Stimulated activated CD8-positive, alpha-beta memory T cell treated with anti-CD3 and anti-CD28 coated beads, Interleukin-2, amount 100 ng/mL, for 1 hour (primary cell): ENCODE measurements around the gene C5.

Experiments used
- DNase-seq, 2 donors: peaks; one replicate each; pipeline ENCODE4 v3.0.0-alpha.2; 2020; ENCODE audit warnings: low read depth in 2 of 2

C5 gene

GRCh38 chr9:120925535-120926396 lies 124.3 kb downstream of the C5 start:
- peak in 1 of 2 donors; percentile 70 for DNase-seq

- DNase-seq = no peak
Measured at GRCh38 chr9:120924698-120925534, 125.2 kb downstream of the C5 start.

- no peak for DNase-seq
Measured at GRCh38 chr9:120923620-120924328, 126.3 kb downstream of the C5 start.

DNA sequence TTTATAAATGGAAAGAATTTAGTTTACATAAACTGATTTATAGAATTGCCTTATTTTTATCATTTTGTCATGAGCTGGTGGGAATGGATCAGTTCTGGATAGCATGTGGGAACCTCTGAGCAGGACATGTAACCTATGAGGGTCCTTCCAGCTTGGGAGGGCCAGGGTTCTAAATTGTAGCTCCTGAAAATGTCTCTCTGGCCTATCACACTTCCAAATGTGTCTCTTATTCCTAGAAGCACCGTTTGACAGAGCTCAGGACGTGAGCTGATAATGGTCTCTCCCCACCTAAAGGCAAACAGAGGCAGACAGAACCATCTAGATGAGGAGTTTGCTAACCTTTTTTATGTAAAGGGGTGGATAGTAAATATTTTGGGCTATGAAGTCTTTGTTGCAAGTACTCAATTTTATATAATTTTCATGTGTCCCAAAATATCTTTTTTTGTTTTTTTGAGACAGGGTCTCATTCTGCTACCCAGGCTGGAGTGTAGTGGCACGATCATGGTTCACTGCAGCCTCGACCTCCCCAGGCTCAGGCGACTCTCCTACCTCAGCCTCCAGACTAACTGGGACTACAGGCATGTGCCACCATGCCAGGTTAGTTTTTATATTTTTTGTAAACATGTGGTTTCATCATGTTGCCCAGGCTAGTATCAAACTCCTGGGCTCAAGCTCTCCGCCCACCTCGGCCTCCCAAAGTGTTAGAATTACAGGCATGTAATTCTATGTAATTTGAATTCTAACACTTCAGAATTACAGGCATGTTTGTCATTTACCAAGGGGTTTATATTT lies 127.5 kb downstream of the C5 start:
- no peak for DNase-seq

- DNase-seq = no peak
Measured at GRCh38 chr9:120921661-120922181, 128.4 kb downstream of the C5 start.

- no peak for DNase-seq
Measured at GRCh38 chr9:120920806-120921178, 129.3 kb downstream of the C5 start.

- no peak for DNase-seq
Measured at GRCh38 chr9:120919843-120920805, 130.0 kb downstream of the C5 start.

GRCh38 chr9:120918931-120919842 lies 130.9 kb downstream of the C5 start:
- DNase-seq = no peak

GRCh38 chr9:120917929-120918762 lies 131.9 kb downstream of the C5 start:
- no peak for DNase-seq

- no peak for DNase-seq
Measured at GRCh38 chr9:120916991-120917880, 132.8 kb downstream of the C5 start.

DNA sequence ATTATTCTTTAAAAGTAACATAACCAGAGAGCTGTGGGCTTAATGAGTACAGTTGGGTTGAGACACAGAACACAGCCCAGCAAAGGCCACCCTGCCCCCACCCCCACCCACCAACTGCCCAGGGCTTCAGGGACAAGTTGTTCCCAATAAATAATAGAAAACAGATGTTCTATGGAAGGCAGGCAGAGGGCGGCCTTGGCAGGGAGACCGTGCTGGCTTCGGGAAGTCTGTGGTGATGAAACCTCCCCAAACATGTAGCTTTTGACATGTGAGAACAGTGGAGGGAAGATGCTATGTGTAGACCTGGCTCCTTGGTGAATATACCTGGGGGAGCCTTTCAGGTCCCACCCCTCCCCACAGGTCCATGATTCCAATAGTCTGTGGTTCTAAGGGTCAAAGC lies 133.5 kb downstream of the C5 start:
- no peak for DNase-seq

- no peak for DNase-seq
Measured at GRCh38 chr9:120915854-120916470, 134.1 kb downstream of the C5 start.

GRCh38 chr9:120914953-120915352 lies 135.1 kb downstream of the C5 start:
- DNase-seq = no peak

DNA sequence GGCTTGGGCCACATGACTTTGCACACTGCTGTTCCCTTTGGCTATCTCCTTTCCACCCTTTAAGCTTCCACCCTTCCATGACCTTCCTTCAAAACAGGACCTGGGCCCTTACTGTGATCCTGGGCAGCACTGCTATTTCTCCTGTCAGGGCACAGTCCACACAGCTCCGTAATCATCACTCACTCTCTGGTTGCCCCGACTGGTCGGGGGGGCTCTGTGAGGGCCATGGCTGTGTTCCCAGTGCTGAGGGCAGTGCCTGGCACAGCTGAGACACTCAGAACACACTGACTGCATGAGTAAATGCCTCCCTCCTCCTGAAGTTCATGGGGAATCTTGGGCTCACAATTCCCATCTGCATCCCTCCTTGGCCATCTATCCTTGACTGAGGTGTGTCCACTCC lies 135.7 kb downstream of the C5 start:
- no peak for DNase-seq

GRCh38 chr9:120913647-120914264 lies 136.3 kb downstream of the C5 start:
- DNase-seq = no peak
